NB4 (cell line): ENCODE measurements around the gene PAX3.

Experiments used
- POLR2A ChIP-seq: IDR thresholded peaks from 2 replicates; pipeline ENCODE4 v1.6.1; 2011; ENCODE audit warnings: mild to moderate bottlenecking; ENCODE audit not compliant: insufficient read length; ENCODE audit errors: extremely low read depth
- TF ChIP-seq, protein P1 (sequence below): IDR thresholded peaks from one replicate; pipeline ENCODE4 v1.5.1; 2012; ENCODE audit warnings: low read depth, low read length

DNA sequence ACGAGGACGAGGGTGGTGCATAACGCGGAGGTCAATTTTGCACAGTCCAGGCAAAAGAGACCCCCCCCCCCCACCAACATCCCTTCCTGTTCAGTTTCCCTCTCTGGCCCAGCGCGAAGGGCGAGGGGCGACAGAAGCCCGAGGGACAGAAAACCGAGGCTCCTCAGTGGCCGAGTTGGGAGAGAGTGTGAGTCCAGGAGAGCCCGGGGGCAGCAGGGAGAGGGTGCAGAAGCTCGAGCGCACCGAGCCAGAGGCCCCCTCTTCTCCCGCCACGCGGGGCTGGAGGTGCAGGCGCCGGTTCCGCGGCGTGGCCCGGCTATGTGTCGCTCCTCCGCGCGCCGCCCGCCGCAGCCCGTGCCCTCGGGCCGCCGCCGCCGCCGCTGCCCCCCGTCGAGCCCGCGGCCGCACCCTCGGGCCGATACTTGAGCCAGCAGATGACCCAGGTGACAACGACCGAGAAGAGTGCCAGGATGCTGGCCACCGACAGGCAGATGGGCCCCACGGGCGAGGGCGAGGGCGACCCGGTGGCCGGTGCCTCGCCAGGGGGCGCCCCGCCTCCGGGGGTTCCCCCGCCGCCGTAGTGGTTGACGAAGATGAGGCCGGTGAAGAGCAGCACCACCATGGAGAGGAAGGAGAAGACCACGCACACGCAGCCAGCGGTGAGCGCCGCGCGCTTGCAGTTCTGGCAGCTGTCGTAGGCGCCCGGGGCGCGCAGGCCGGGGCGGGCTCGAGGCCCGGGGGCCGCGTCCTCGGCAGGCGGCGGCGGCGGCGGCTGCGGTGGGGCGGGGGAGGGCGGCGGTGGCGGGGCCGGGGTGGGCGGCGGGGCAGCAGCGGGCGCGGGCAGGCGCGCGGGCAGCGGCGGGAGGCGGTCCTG lies 20.2 kb upstream of the PAX3 start:
- peak; percentile 7 for TF ChIP-seq POLR2A
- TF ChIP-seq, protein P1, sequence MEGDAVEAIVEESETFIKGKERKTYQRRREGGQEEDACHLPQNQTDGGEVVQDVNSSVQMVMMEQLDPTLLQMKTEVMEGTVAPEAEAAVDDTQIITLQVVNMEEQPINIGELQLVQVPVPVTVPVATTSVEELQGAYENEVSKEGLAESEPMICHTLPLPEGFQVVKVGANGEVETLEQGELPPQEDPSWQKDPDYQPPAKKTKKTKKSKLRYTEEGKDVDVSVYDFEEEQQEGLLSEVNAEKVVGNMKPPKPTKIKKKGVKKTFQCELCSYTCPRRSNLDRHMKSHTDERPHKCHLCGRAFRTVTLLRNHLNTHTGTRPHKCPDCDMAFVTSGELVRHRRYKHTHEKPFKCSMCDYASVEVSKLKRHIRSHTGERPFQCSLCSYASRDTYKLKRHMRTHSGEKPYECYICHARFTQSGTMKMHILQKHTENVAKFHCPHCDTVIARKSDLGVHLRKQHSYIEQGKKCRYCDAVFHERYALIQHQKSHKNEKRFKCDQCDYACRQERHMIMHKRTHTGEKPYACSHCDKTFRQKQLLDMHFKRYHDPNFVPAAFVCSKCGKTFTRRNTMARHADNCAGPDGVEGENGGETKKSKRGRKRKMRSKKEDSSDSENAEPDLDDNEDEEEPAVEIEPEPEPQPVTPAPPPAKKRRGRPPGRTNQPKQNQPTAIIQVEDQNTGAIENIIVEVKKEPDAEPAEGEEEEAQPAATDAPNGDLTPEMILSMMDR: peak; percentile 39
